Transverse colon (tissue), 4 donors: ENCODE data around the gene CREBZF.

ENCODE experiments used
- CTCF ChIP-seq, 5 experiments: fragments of 200-600 bp in 3 of 5; fragments of 450-650 bp in 2 of 5; sonication (generic) in 3 of 5; IDR thresholded peaks; 1 replicate in 2 of 5; 2 replicates in 3 of 5; pipeline ENCODE4 v1.5.1; 2016 to 2017; ENCODE audit warnings: antibody characterized with exemption in 5 of 5, inconsistent platforms in 3 of 5, mild to moderate bottlenecking in 2 of 5, moderate library complexity in 1 of 5
- POLR2AphosphoS5 ChIP-seq, 3 donors: sonication (generic); formaldehyde crosslinking; IDR thresholded peaks; one replicate each; pipeline ENCODE4 v1.6.1; 2016; ENCODE audit warnings: antibody characterized with exemption in 3 of 3

GRCh38 chr11:85627332-85627997, 37.5 kb downstream of the CREBZF start, which contains the start of gene DLG2:
- TF ChIP-seq POLR2AphosphoS5 (IDR thresholded peaks at IDR 0.05) (peak in 2 of 3 donors; percentile 16 to 48), CTCF (IDR thresholded peaks at IDR 0.05) (no peak)
